Measurements from ENCODE around the gene DUSP2. TPM values are rescaled to one million over a fixed set of nuclear protein-coding genes. Genes with fewer than 3 reads are reported as not detected.

The DUSP2 gene
- total and polyA plus RNA-seq, 2 donors (not counting 1 experiment from before 2014, with no cell fraction given): 69.8 to 433 TPM

GRCh38 chr2:96116879-96117533 is 28.2 kb downstream of the DUSP2 start:
- Histone ChIP-seq H3K9me3 (ENCODE audit: control extremely low read depth in 1 of 3, control insufficient read depth in 2 of 3, insufficient read depth in 1 of 3, low read length in 2 of 3) (peaks cover 0 to 8% (median 0%) of the 10 kb centered on the region in 3 donors), H4K20me1 (ENCODE audit: control insufficient read depth, insufficient read depth, low read length, poor library complexity, severe bottlenecking) (no peaks in the 10 kb centered on the region), H3K4me1 (ENCODE audit: control insufficient read depth in 2 of 2, insufficient read depth in 2 of 2, low read length in 2 of 2) (peaks cover 18 to 22% of the 10 kb centered on the region in 2 donors), H3K36me3 (replicated peaks in 1 of 2; ENCODE audit: control extremely low read depth in 1 of 2, control insufficient read depth in 1 of 2, extremely low read depth in 1 of 2, insufficient read depth in 2 of 2, low read length in 1 of 2) (no peaks in the 10 kb centered on the region), H3K9ac (ENCODE audit: low read length) (peak overlapping the region; percentile 64), H2AFZ (ENCODE audit: insufficient read depth, low read depth, low read length, poor library complexity, severe bottlenecking) (peak overlapping the region; percentile 86), H3K27ac (ENCODE audit: low read length in 2 of 2) (no peak overlapping the region), H3K79me2 (ENCODE audit: control insufficient read depth, insufficient read depth, low read length) (no peaks in the 10 kb centered on the region), H3K4me3 (ENCODE audit: control extremely low read depth in 1 of 5, extremely low read depth in 1 of 5, insufficient read depth in 1 of 5, low read depth in 2 of 5, low read length in 4 of 5) (peak overlapping the region in 4 of 5 experiments; percentile 19 to 61 (median 52)), H3K27me3 (replicated peaks in 1 of 4; ENCODE audit: control extremely low read depth in 1 of 4, control insufficient read depth in 3 of 4, insufficient read depth in 4 of 4, low read length in 3 of 4) (peaks cover 0 to 50% (median 10%) of the 10 kb centered on the region in 4 experiments), H3K4me2 (replicated peaks; ENCODE audit: low read depth, low read length, poor library complexity, severe bottlenecking) (peak overlapping the region; percentile 94)
- POLR2A ChIA-PET: interaction anchor here (0.5 to 1.3 kb wide), 4 partner anchors 27 to 153 kb away, joined by 3 to 5 read pairs (median 3); partner anchors contain the start of gene DUSP2
- WGBS (ENCODE audit: insufficient coverage): under 1% methylated on average over 58 of the region's 62 CpGs
- CTCF ChIA-PET: interaction anchor here (0.5 to 3.2 kb wide), 16 partner anchors 10 to 379 kb away, joined by 3 to 32 read pairs (median 4); partner anchors contain the start of gene ASTL
- ATAC-seq (ENCODE audit: low read depth) (peak; percentile 79), DNase-seq (peak; percentile 82)
- Mint-ChIP-seq H3K4me1 (peaks cover 26% of the 10 kb centered on the region), H3K9me3 (ENCODE audit: insufficient read depth) (no peaks in the 10 kb centered on the region), H3K4me3 (peak overlapping the region; percentile 79), H3K27me3 (peaks cover 34% of the 10 kb centered on the region), H3K27ac (no peak overlapping the region)
- intact Hi-C loops (cut with micrococcal nuclease): loop anchor here (1.0 kb wide), 1 partner anchor 124 kb away; no protein-coding TSS in a partner anchor
- peak; percentile 92 for TF ChIP-seq CTCF (IDR thresholded peaks at IDR 0.05)
- TF ChIP-seq EZH2 (IDR thresholded peaks at IDR 0.05; ENCODE audit: borderline replicate concordance, insufficient read depth, low read depth, low read length, poor library complexity, severe bottlenecking): no peak

Measured in B cell (primary cell).